Ramos (cell line): ENCODE data around the gene CRYBG3.
"Not testable (repeated sequence)": the region's sequence is repeated elsewhere in the genome, so short reads cannot be mapped to it uniquely, and the experiment has no call there.

Experiments used
- in situ Hi-C: fragments of 300-500 bp; cut with MboI; formaldehyde crosslinking; loops from one replicate; pipeline ENCODE4 v1.14.3; 2022; ENCODE audit warnings: low sequenced_read_pairs; ENCODE audit not compliant: unreplicated experiment

CRYBG3 gene

DNA sequence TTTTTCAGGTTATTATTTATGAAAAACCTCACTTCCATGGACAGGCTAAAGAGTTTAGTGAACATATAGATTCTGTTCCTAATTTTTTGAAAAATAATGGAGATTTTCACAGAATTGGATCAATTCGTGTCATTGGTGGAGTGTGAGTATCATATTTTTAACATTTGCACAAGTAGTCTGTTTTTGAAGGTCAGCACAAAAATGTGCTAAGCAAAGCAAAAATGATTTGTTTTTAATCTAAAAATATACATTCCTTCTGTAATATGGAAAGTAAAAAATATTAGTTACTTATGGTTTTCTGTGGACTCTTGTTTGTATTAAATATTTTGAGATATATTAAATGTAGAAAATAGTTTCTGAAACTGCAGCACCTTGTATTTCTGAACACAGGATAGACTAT is 71.0 kb downstream of the CRYBG3 start:
- in situ Hi-C loops = no loop called here

- in situ Hi-C loops = no loop called here
Observed at GRCh38 chr3:97895216-97895615, 73.4 kb downstream of the CRYBG3 start.

DNA sequence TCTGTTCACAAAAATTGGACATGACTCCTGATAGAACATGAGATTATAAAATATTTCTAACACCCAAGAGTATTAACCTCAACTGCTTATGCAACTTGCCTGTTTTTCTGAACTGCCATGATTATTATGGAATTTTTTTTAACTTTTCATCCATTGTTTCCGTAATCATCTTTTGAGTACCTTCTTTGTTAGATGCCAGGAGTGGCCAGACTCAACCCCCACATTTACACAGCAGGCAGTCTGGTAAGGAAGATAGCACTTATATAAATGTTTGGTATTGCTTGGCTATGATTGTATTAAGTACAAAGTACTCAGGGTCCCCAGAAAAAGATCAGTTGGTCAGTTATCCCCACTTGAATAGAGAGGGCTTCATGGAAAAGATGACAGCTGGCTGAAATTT is 74.3 kb downstream of the CRYBG3 start:
- in situ Hi-C loops = no loop called here

GRCh38 chr3:97896547-97896946 is 74.7 kb downstream of the CRYBG3 start:
- in situ Hi-C loops = no loop called here

- in situ Hi-C loops = no loop called here
Observed at GRCh38 chr3:97899331-97899730, 77.5 kb downstream of the CRYBG3 start.

- in situ Hi-C loops = no loop called here
Observed at GRCh38 chr3:97901313-97902248, 79.8 kb downstream of the CRYBG3 start.

DNA sequence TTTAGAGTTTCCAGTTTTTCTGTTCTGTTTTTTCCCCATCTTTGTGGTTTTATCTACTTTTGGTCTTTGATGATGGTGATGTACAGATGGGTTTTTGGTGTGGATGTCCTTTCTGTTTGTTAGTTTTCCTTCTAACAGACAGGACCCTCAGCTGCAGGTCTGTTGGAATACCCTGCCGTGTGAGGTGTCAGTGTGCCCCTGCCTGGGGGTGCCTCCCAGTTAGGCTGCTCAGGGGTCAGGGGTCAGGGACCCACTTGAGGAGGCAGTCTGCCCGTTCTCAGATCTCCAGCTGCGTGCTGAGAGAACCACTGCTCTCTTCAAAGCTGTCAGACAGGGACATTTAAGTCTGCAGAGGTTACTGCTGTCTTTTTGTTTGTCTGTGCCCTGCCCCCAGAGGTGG is 88.0 kb downstream of the CRYBG3 start:
- in situ Hi-C loops = not testable (repeated sequence)

GRCh38 chr3:97910236-97910831 is 88.5 kb downstream of the CRYBG3 start:
- in situ Hi-C loops = not testable (repeated sequence)

DNA sequence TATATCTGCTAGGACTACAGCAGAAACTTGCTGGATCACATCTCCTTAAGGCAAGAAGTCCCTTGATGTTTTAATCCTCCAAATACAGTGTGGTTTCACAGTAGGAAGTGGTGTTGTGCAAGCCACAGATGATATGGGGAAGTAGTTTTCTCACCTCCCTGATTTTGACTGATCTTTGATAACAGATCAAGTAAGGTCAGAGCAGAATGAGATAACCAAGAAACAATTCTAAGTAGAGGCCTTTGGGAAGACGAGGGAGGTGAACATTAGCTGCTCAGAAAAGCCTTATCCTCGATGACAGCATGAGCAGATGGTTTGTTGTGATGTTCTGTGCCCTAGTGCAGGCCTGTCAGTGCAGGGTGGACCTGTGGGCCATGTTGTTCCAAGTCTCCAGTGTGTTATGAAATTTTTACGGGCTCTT is 89.1 kb downstream of the CRYBG3 start:
- in situ Hi-C loops = no loop called here

- in situ Hi-C loops = no loop called here
Observed at GRCh38 chr3:97911459-97911858, 89.6 kb downstream of the CRYBG3 start.

DNA sequence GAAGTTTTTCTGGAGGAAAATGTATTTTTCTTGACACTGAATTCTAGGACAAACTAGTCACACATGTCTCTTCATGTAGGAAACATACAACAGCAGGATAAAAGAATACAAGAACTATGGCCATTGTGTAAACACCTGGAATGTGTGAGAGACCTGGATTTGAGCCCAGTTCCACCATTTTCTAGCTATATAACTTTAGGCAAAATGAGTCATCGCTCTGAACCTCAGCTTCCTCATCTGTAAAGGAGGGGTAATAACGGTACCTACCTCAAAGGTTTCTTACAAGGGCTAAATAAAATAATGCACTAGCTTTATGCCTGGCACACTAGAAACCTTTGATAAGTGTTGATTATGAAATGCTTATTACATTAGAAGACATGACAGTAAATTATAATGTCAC is 92.6 kb downstream of the CRYBG3 start:
- in situ Hi-C loops = no loop called here

DNA sequence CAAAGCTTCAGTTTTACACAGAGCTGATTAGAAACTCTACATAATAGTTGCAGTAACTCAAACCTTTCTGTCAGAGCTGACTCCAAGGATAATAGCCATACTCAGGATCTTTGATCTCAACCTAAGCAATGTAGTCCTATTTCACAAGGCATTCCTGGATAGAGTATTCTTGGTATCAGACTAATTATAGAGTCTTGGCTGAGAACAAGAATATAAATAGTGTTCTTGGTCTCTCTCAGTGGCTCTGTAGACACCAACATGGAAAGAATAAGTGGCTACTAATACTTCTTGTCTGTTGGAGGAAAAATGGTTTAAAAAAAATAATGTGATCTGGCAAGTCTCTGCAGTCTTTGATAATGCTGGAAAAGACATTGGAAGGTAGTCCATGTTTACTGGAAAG is 94.8 kb downstream of the CRYBG3 start:
- in situ Hi-C loops = no loop called here

- in situ Hi-C loops = no loop called here
Observed at GRCh38 chr3:97917813-97918536, 96.2 kb downstream of the CRYBG3 start.

DNA sequence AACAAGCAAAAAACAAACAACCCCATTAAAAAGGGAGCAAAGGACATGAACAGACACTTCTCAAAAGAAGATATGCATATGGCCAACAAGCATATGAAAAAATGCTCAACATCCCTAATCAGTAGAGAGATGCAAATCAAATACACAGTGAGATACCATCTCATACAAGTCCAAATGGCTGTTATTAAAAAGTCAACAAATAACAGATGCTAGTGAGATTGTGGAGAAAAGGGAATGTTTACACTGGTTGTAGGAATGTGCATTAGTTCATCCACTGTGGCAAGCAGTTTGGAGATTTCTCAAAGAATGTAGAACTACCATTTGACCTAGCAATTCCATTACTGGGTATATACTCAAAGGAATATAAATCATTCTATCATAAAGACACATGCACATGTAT is 105.9 kb downstream of the CRYBG3 start:
- in situ Hi-C loops = no loop called here

DNA sequence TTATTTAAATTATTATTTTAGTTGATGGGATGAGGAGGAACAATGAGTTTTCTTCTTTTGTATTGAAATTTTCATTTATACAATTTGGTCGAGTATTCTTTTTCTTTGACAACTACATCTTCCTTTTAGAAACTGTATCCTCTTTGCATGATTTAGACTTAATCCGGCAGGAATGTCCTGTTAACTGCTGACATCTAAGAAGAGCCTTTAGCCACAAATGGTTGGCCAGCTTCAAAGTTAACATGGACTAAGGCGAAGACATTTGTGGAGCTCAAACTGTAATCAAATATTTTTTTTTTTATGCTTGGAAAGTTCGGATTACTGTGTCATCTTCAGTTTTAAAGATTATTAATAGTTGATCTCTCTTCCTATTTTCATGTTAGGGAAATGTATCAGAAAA is 107.2 kb downstream of the CRYBG3 start:
- in situ Hi-C loops = no loop called here

GRCh38 chr3:97930018-97930417 is 108.2 kb downstream of the CRYBG3 start:
- in situ Hi-C loops = no loop called here

DNA sequence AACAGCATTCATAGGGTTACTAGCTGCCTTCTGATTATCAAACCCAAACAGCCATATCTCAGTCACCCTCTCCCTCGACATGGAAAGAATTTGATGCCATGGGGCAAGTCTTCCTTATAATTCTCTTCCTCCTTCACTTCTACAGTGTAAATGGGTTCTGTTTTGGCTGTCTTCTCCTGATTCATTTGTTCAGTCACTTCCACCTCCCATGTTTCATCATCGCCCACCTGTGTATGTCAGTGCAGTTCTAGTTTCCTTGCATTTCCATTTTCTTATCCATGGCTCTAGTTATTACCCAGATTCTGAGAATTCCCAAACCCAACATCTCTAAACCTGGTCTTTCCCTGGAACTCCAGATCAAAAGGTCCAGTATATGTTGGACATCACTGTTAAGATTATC is 109.4 kb downstream of the CRYBG3 start:
- in situ Hi-C loops = no loop called here

DNA sequence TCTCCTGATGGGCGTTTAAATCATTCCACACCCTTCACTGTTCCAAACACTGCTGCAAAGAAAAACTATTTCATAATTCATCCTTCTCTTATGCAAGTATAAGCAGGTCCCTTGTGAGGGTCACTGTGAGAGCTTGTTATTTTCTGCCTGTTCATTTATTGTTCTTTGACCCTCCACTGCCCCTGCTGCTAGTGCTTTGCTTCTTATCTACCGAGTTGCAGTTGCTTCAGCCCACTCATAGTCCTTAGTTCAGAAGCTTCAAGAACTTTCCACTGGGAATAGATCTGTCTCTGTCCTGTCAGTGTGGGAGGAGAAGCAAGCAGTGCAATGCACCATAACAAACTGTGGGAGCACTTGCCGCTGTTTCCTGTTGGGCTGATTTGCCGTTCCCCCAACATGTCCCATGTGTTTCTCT is 110.6 kb downstream of the CRYBG3 start:
- in situ Hi-C loops = no loop called here

DNA sequence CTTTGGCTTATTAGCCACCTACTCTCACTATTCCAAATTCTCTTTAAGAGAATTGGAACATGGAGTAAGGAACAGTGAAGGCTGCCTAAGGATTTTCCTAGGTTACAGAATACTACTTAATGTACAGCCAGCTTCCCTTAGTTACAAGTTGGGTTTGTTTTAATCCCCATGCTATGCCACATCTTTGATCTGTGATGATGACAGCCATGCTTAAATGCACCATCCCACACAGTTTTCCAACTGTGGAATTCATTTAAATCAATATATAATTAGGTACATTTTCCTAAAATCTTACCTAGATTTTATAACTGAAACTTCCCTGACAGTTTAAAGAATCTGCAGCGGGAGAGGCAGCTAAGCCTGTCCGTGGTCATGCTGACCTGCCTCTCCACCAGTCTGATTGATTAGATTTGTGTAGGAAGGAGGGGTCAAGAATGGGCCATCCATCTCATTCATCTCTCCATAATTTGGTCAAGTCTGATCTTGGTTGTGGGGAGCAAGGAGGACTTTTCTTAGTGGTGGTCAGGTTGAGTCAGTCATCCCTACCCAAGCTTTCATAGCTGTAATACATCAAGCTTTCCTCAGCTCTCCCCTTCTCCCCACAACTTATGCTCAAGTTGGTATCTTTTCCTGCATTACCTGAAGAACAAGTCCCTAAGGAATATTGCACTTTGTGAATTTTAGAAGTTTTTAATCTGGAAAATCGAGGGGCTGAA is 113.3 kb downstream of the CRYBG3 start:
- in situ Hi-C loops = no loop called here

DNA sequence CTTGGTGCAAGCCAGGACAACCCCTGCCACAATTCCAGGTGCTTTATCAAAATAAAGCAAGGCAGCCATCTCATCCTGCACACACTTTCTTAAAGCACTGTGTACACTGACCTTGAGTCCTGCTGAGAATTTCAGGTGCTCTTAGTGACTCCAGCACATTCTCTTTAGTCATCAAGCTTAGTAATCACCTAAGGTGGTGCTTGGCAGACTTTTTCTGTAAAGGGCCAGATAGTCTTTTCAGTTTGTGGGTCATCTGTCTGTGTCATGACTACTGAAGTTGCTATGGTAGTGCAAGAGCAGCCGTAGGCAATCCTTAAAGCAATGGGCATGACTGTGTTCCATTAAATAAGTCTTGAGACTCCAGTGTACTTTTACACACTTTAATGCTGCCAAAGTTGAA is 114.0 kb downstream of the CRYBG3 start:
- in situ Hi-C loops = no loop called here
